Uterus (tissue), 4 donors: Measurements from ENCODE around the gene SLC35G3. TPM values are rescaled to one million over a fixed set of nuclear protein-coding genes. Genes with fewer than 3 reads are reported as not detected.
"Not testable (repeated sequence)": the region's sequence is repeated elsewhere in the genome, so short reads cannot be mapped to it uniquely, and the experiment has no call there.

Source experiments
- DNase-seq, 2 donors: peaks; one replicate each; pipeline ENCODE4 v3.0.0-alpha.2; 2019 to 2020
- H3K27ac ChIP-seq, 2 donors: fragments of 200-600 bp; sonication (generic); 1 replicate in 1 of 2; 2 replicates in 1 of 2; pipeline ENCODE4 v1.5.1; 2016 to 2018
- H3K27me3 ChIP-seq, 2 donors: fragments of 200-600 bp; sonication (generic); one replicate each; pipeline ENCODE4 v1.5.1; 2018 to 2019; ENCODE audit warnings: control low read depth in 1 of 2
- H3K36me3 ChIP-seq, 2 donors: fragments of 200-600 bp; sonication (generic); one replicate each; pipeline ENCODE4 v1.5.1; 2019; ENCODE audit warnings: control low read depth in 1 of 2
- H3K4me1 ChIP-seq, 2 donors: fragments of 200-600 bp; sonication (generic); one replicate each; pipeline ENCODE4 v1.5.1; 2018 to 2019; ENCODE audit warnings: control low read depth in 1 of 2
- H3K4me3 ChIP-seq, 2 donors: fragments of 200-600 bp; sonication (generic); 1 replicate in 1 of 2; 2 replicates in 1 of 2; pipeline ENCODE4 v1.5.1; 2018 to 2019; ENCODE audit warnings: mild to moderate bottlenecking in 1 of 2
- H3K9me3 ChIP-seq, 2 donors: fragments of 200-600 bp; sonication (generic); one replicate each; pipeline ENCODE4 v1.5.1; 2019; ENCODE audit warnings: control low read depth in 1 of 2
- POLR2A ChIP-seq, 2 donors: fragments of 450-650 bp; IDR thresholded peaks; one replicate each; pipeline ENCODE4 v1.6.1; 2016; ENCODE audit warnings: antibody characterized with exemption in 2 of 2, mild to moderate bottlenecking in 1 of 2, moderate library complexity in 1 of 2
- intact Hi-C: fragments of 100-400 bp; cut with DNase I; formaldehyde crosslinking; loops from one replicate; pipeline ENCODE4 v1.15.1; 2023; ENCODE audit warnings: low total_unique reads
- total RNA-seq, 4 donors: library from RNA; depleted of rRNA in 3 of 4; stranded (reverse); fragments of >200 nt in 3 of 4; gene quantifications; one replicate each; pipeline versions ENCODE4 v1.1.0 to v1.2.4, GENCODE V29; 2014 to 2023
- TF ChIP-seq, protein P1 (sequence below), 4 experiments: fragments of 200-600 bp in 2 of 4; fragments of 450-650 bp in 2 of 4; sonication (generic) in 2 of 4; IDR thresholded peaks; one replicate each; pipeline ENCODE4 v1.5.1; 2016 to 2019; ENCODE audit warnings: antibody characterized with exemption in 4 of 4, mild to moderate bottlenecking in 2 of 4, moderate library complexity in 1 of 4
- donor health status: DM: yes; HTN: yes; CAD: no.

The SLC35G3 gene
- total RNA-seq, 4 donors from 2014 or later: not detected

DNA sequence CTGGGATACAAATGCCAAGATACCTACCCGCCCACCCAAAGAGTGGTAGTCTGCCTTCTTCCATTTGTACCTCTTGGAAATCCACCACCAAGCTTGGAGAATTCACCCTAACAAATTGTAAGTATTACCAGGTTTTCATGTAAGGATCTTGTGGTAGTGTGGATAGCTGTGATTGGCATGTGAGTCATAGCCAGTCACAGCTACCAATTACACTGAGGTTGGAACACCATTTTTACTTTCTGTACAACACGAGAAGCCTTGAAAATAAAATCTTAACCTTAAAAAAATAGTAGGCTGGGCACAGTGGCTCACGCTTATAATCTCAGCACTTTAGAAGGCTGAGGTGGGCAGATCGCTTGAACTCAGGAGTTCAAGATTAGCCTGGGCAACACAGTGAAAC lies 18.5 kb upstream of the SLC35G3 start:
- Histone ChIP-seq H3K9me3 (no peaks in the 10 kb centered on the region), H3K4me3 (no peak overlapping the region), H3K27me3 (no peaks in the 10 kb centered on the region), H3K36me3 (no peaks in the 10 kb centered on the region), H3K27ac (no peak overlapping the region), H3K4me1 (no peaks in the 10 kb centered on the region)
- TF ChIP-seq, protein P1, sequence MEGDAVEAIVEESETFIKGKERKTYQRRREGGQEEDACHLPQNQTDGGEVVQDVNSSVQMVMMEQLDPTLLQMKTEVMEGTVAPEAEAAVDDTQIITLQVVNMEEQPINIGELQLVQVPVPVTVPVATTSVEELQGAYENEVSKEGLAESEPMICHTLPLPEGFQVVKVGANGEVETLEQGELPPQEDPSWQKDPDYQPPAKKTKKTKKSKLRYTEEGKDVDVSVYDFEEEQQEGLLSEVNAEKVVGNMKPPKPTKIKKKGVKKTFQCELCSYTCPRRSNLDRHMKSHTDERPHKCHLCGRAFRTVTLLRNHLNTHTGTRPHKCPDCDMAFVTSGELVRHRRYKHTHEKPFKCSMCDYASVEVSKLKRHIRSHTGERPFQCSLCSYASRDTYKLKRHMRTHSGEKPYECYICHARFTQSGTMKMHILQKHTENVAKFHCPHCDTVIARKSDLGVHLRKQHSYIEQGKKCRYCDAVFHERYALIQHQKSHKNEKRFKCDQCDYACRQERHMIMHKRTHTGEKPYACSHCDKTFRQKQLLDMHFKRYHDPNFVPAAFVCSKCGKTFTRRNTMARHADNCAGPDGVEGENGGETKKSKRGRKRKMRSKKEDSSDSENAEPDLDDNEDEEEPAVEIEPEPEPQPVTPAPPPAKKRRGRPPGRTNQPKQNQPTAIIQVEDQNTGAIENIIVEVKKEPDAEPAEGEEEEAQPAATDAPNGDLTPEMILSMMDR (IDR thresholded peaks at IDR 0.05): no peak
- TF ChIP-seq POLR2A (IDR thresholded peaks at IDR 0.05): no peak
- intact Hi-C loops: no loop called here
- DNase-seq: no peak

GRCh38 chr17:35210741-35211140 lies 16.5 kb upstream of the SLC35G3 start:
- H3K36me3 ChIP-seq: no peaks in the 10 kb centered on the region

GRCh38 chr17:35202582-35202981 lies 8.4 kb upstream of the SLC35G3 start:
- intact Hi-C loops, DNase-seq, H3K36me3 ChIP-seq, H3K4me1 ChIP-seq, H3K27me3 ChIP-seq, H3K4me3 ChIP-seq, H3K9me3 ChIP-seq, H3K27ac ChIP-seq: not testable (repeated sequence)

More at GRCh38 chr17:35210741-35211140, 16.5 kb upstream of the SLC35G3 start:
- intact Hi-C loops: no loop called here
- Histone ChIP-seq H3K9me3 (no peaks in the 10 kb centered on the region), H3K27ac (no peak overlapping the region), H3K4me3 (no peak overlapping the region), H3K4me1 (no peaks in the 10 kb centered on the region), H3K27me3 (no peaks in the 10 kb centered on the region)
- no peak for TF ChIP-seq POLR2A (IDR thresholded peaks at IDR 0.05)
- TF ChIP-seq, protein P1 (IDR thresholded peaks at IDR 0.05): no peak
- no peak for DNase-seq

DNA sequence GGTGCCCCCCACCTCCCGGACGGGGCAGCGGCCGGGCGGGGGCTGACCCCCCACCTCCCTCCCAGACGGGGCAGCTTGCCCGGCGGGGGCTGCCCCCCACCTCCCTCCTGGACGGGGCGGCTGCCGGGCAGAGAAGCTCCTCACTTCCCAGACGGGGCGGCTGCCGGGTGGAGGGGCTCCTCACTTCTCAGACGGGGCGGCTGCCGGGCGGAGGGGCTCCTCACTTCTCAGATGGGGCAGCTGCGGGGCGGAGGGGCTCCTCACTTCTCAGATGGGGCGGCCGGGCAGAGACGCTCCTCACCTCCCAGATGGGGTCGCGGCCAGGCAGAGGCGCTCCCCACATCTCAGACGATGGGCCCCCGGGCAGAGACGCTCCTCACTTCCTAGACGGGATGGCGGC lies 869 bp upstream of the SLC35G3 start:
- H3K9me3 ChIP-seq, H3K4me3 ChIP-seq, H3K4me1 ChIP-seq, H3K36me3 ChIP-seq, DNase-seq, H3K27me3 ChIP-seq, H3K27ac ChIP-seq, intact Hi-C loops: not testable (repeated sequence)

DNA sequence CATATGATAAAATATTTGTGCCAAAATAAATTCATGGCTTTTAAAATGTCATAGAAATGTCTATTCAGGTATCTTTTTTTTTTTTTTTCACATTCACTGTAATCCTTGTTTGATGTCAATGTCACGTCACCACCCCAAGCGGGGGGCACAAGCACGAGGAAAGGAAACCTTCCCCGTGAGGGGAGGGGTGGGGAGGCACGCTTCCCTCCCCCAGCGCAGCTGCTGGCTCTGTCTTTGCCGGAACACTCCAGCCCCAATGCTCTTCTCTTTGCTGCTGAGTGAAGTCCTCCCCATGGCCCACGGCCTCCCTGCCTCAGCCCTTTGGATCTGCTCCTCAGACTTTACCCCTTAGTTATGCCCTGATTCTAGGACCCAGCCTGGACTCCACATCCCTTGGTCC lies 1.5 kb downstream of the SLC35G3 start:
- TF ChIP-seq, protein P1 (IDR thresholded peaks at IDR 0.05): no peak
- no peak for TF ChIP-seq POLR2A (IDR thresholded peaks at IDR 0.05)
- intact Hi-C loops: no loop called here
- Histone ChIP-seq H3K27me3 (no peaks in the 10 kb centered on the region), H3K36me3 (no peaks in the 10 kb centered on the region), H3K27ac (no peak overlapping the region), H3K4me1 (no peaks in the 10 kb centered on the region), H3K4me3 (no peak overlapping the region), H3K9me3 (no peaks in the 10 kb centered on the region)
- DNase-seq: no peak

DNA sequence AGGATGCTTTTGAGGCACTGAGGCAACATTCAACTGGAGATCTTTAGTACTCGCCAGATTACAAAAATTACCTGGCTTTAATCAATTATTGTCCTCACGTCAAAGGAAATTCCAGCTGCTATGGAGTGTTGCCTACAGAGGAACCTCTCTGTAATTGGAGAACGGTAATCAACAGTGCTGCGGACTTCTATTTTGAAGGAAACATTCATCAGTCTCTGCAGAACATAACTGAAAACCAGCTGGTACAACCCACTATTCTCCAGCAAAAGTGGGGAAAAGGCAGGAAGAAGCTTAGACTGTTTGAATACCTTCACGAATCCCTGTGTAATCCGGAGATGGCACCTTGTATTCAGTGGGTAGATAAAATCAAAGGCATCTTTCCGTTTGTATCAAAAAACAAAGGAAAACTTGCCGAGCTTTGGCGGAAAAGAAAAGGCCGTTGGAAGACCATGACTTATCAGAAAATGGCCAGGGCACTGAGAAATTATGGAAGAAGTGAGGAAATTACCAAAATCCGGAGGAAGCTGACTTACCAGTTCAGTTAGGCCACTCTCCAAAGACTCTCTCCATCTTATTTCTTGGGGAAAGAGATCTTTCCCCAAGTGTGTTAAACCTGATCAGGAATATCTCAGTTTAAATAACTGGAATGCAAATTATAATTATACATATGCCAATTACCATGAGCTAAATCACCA lies 3.0 kb downstream of the SLC35G3 start:
- intact Hi-C loops: no loop called here
- H3K4me1 ChIP-seq: no peaks in the 10 kb centered on the region
- no peak for TF ChIP-seq POLR2A (IDR thresholded peaks at IDR 0.05)
- TF ChIP-seq, protein P1 (IDR thresholded peaks at IDR 0.05): no peak

More for the DNA sequence above, 3.0 kb downstream of the SLC35G3 start:
- Histone ChIP-seq H3K27ac (no peak overlapping the region), H3K9me3 (no peaks in the 10 kb centered on the region), H3K27me3 (no peaks in the 10 kb centered on the region), H3K36me3 (no peaks in the 10 kb centered on the region), H3K4me3 (no peak overlapping the region)
- no peak for DNase-seq
